Measurements from ENCODE around the gene MED15. TPM values are rescaled to one million over a fixed set of nuclear protein-coding genes. Genes with fewer than 3 reads are reported as not detected.
"Not testable (repeated sequence)": the region's sequence is repeated elsewhere in the genome, so short reads cannot be mapped to it uniquely, and the experiment has no call there.

The MED15 gene
- total RNA-seq, 1 experiment from 2014 or later: 14.7 TPM

GRCh38 chr22:20526628-20527355, 19.4 kb downstream of the MED15 start:
- Histone ChIP-seq H3K4me1 (peaks cover 16% of the 10 kb centered on the region), H3K27ac (no peak overlapping the region)

GRCh38 chr22:20528405-20528978, 21.1 kb downstream of the MED15 start:
- DNase-seq: no peak
- Histone ChIP-seq H3K9me3 (replicated peaks) (no peaks in the 10 kb centered on the region), H3K36me3 (peaks cover 19% of the 10 kb centered on the region; the same call in 1 of the 2 replicates), H3K27me3 (no peaks in the 10 kb centered on the region), H3K27ac (no peak overlapping the region), H3K4me1 (peaks cover 27% of the 10 kb centered on the region), H3K4me3 (no peak overlapping the region)

More at GRCh38 chr22:20526628-20527355, 19.4 kb downstream of the MED15 start:
- Histone ChIP-seq H3K9me3 (replicated peaks) (no peaks in the 10 kb centered on the region), H3K27me3 (no peaks in the 10 kb centered on the region), H3K36me3 (peaks cover 19% of the 10 kb centered on the region; the same call in 1 of the 2 replicates), H3K4me3 (no peak overlapping the region)
- no peak for DNase-seq

- Histone ChIP-seq H3K9me3 (replicated peaks) (no peaks in the 10 kb centered on the region), H3K27ac (peak overlapping the region; percentile 63; the same call in 1 of the 2 replicates), H3K27me3 (no peaks in the 10 kb centered on the region), H3K36me3 (peaks cover 16% of the 10 kb centered on the region; the same call in 1 of the 2 replicates), H3K4me1 (peaks cover 27% of the 10 kb centered on the region), H3K4me3 (no peak overlapping the region)
- DNase-seq: peak in 1 of 2 experiments; percentile 18
Observed at GRCh38 chr22:20530368-20531153, 23.2 kb downstream of the MED15 start.

- Histone ChIP-seq H3K36me3 (peaks cover 16% of the 10 kb centered on the region; the same call in 1 of the 2 replicates), H3K4me3 (no peak overlapping the region), H3K27me3 (no peaks in the 10 kb centered on the region), H3K4me1 (peaks cover 27% of the 10 kb centered on the region), H3K27ac (peak overlapping the region; percentile 63), H3K9me3 (replicated peaks) (no peaks in the 10 kb centered on the region)
- no peak for DNase-seq
Observed at GRCh38 chr22:20531154-20531403, 23.7 kb downstream of the MED15 start.

GRCh38 chr22:20531404-20532201, 24.2 kb downstream of the MED15 start:
- H3K27me3 ChIP-seq: no peaks in the 10 kb centered on the region
- H3K27ac ChIP-seq: peak overlapping the region; percentile 63
- no peaks in the 10 kb centered on the region for H3K9me3 ChIP-seq (replicated peaks)
- H3K36me3 ChIP-seq: peaks cover 14% of the 10 kb centered on the region
- no peak overlapping the region for H3K4me3 ChIP-seq
- H3K4me1 ChIP-seq: peaks cover 27% of the 10 kb centered on the region
- DNase-seq: peak; percentile 75 to 78

GRCh38 chr22:20532256-20532993, 25.0 kb downstream of the MED15 start:
- no peak for DNase-seq
- H3K4me1 ChIP-seq: peaks cover 27% of the 10 kb centered on the region
- no peaks in the 10 kb centered on the region for H3K27me3 ChIP-seq
- peak overlapping the region; percentile 63 for H3K27ac ChIP-seq
- H3K36me3 ChIP-seq: peaks cover 18% of the 10 kb centered on the region
- H3K9me3 ChIP-seq (replicated peaks): no peaks in the 10 kb centered on the region
- no peak overlapping the region for H3K4me3 ChIP-seq

GRCh38 chr22:20533095-20533878, 25.9 kb downstream of the MED15 start:
- Histone ChIP-seq H3K27ac (no peak overlapping the region), H3K4me1 (peaks cover 27% of the 10 kb centered on the region), H3K9me3 (replicated peaks) (no peaks in the 10 kb centered on the region), H3K4me3 (no peak overlapping the region), H3K36me3 (peaks cover 17% of the 10 kb centered on the region), H3K27me3 (no peaks in the 10 kb centered on the region)
- DNase-seq: no peak

- peaks cover 19% of the 10 kb centered on the region for H3K36me3 ChIP-seq
- no peaks in the 10 kb centered on the region for H3K9me3 ChIP-seq (replicated peaks)
- H3K27me3 ChIP-seq: no peaks in the 10 kb centered on the region
- H3K4me1 ChIP-seq: peaks cover 27% of the 10 kb centered on the region
- DNase-seq: no peak
- no peak overlapping the region for H3K4me3 ChIP-seq
- no peak overlapping the region for H3K27ac ChIP-seq
Observed at GRCh38 chr22:20533879-20534265, 26.5 kb downstream of the MED15 start.

GRCh38 chr22:20536590-20537324, 29.3 kb downstream of the MED15 start:
- Histone ChIP-seq H3K27ac (no peak overlapping the region), H3K4me3 (no peak overlapping the region)

GRCh38 chr22:20537325-20537756, 29.9 kb downstream of the MED15 start:
- H3K27ac ChIP-seq: no peak overlapping the region
- DNase-seq: no peak

More at GRCh38 chr22:20536590-20537324, 29.3 kb downstream of the MED15 start:
- Histone ChIP-seq H3K4me1 (peaks cover 12% of the 10 kb centered on the region), H3K9me3 (replicated peaks) (no peaks in the 10 kb centered on the region), H3K27me3 (no peaks in the 10 kb centered on the region), H3K36me3 (peaks cover 35% of the 10 kb centered on the region)
- no peak for DNase-seq

GRCh38 chr22:20537983-20538382, 30.6 kb downstream of the MED15 start:
- Histone ChIP-seq H3K4me3 (no peak overlapping the region), H3K9me3 (replicated peaks) (no peaks in the 10 kb centered on the region), H3K27ac (no peak overlapping the region), H3K36me3 (peaks cover 40% of the 10 kb centered on the region), H3K27me3 (no peaks in the 10 kb centered on the region), H3K4me1 (no peaks in the 10 kb centered on the region; the same call in 1 of the 2 replicates)
- DNase-seq: no peak

More at GRCh38 chr22:20537325-20537756, 29.9 kb downstream of the MED15 start:
- Histone ChIP-seq H3K4me1 (peaks cover 6% of the 10 kb centered on the region; the same call in 1 of the 2 replicates), H3K36me3 (peaks cover 35% of the 10 kb centered on the region), H3K9me3 (replicated peaks) (no peaks in the 10 kb centered on the region), H3K4me3 (no peak overlapping the region), H3K27me3 (no peaks in the 10 kb centered on the region)

- H3K9me3 ChIP-seq (replicated peaks); H3K4me1 ChIP-seq; H3K4me3 ChIP-seq; H3K27me3 ChIP-seq; DNase-seq; H3K27ac ChIP-seq: not testable (repeated sequence)
- peaks cover 43% of the 10 kb centered on the region for H3K36me3 ChIP-seq
Observed at GRCh38 chr22:20538875-20539274, 31.5 kb downstream of the MED15 start.

- DNase-seq: no peak
- Histone ChIP-seq H3K27me3 (no peaks in the 10 kb centered on the region), H3K4me1 (no peaks in the 10 kb centered on the region), H3K9me3 (replicated peaks) (no peaks in the 10 kb centered on the region; the same call in 1 of the 2 replicates), H3K36me3 (peaks cover 49% of the 10 kb centered on the region), H3K27ac (no peak overlapping the region), H3K4me3 (no peak overlapping the region)
Observed at GRCh38 chr22:20542055-20542454, 34.6 kb downstream of the MED15 start.

Measured in SJCRH30 (cell line).